SH-SY5Y (cell line): ENCODE data around the gene IBA57.

Source experiments
- GATA2 ChIP-seq: IDR thresholded peaks from 2 replicates; pipeline ENCODE4 v1.6.1; 2011; ENCODE audit warnings: mild to moderate bottlenecking, low read depth, low read length
- GATA3 ChIP-seq: IDR thresholded peaks from 2 replicates; pipeline ENCODE4 v1.6.1; 2011; ENCODE audit warnings: low read depth, mild to moderate bottlenecking, low read length, moderate library complexity

- no peak for TF ChIP-seq GATA3
- TF ChIP-seq GATA2: no peak
Observed at GRCh38 chr1:228212966-228213844, 47.6 kb downstream of the IBA57 start.
